Type B pancreatic cell (in vitro differentiated cells): ENCODE results near the gene DMRT3. TPM values are rescaled to one million over a fixed set of nuclear protein-coding genes. Genes with fewer than 3 reads are reported as not detected.
A peak's percentile ranks its signal among the peaks of the same experiment; 100 is the strongest.

Source experiments
- DNase-seq: peaks from one replicate; pipeline ENCODE4 v3.0.0; 2021; ENCODE audit warnings: mixed read lengths; ENCODE audit not compliant: unreplicated experiment; ENCODE audit errors: extremely low spot score
- H3K27ac Mint-ChIP-seq: 2 replicates; pipeline ENCODE4 v1.8.0; 2021; ENCODE audit warnings: mild to moderate bottlenecking, mixed read lengths
- H3K27me3 Mint-ChIP-seq: 2 replicates; pipeline ENCODE4 v1.8.0; 2021; ENCODE audit warnings: mixed read lengths
- H3K36me3 Mint-ChIP-seq: 2 replicates; pipeline ENCODE4 v1.8.0; 2021; ENCODE audit warnings: mixed read lengths
- H3K4me1 Mint-ChIP-seq: one replicate; pipeline ENCODE4 v1.8.0; 2021; ENCODE audit warnings: mixed read lengths; ENCODE audit not compliant: unreplicated experiment
- H3K4me3 Mint-ChIP-seq: 2 replicates; pipeline ENCODE4 v1.8.0; 2021; ENCODE audit warnings: mild to moderate bottlenecking, mixed read lengths
- H3K9me3 Mint-ChIP-seq: 2 replicates; pipeline ENCODE4 v1.8.0; 2021; ENCODE audit warnings: mixed read lengths
- CTCF ChIP-seq: fragments of 200-600 bp; sonication (generic); conservative IDR thresholded peaks from 2 replicates; pipeline ENCODE4 v1.5.0; 2021; ENCODE audit warnings: antibody characterized with exemption, mild to moderate bottlenecking
- total RNA-seq: library from RNA; stranded (reverse); gene quantifications from 2 replicates; pipeline ENCODE4 v1.2.1, GENCODE V29; 2021; ENCODE audit warnings: low replicate concordance

DMRT3 gene
- total RNA-seq, 1 donor from 2014 or later: 0.80 TPM

DNA sequence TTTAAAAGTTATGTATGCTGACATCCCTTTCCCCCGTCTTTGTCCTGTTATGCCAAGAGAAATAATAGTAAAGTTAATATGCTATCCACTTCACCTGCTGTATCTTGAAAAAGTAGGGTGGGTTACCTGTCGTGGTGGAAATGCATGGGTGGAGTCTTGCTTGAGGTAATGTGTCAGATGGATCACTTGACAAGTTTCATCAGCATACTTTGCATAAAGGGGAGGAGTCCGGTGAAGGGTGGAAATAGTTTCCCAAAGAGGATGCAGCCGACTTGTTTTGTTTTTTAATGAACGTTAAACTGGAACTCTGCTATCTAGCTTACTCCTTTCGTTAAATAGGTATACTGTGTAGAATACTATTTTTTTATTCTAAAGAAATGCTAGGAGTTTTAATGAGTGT lies 9.0 kb upstream of the DMRT3 start:
- no peak for TF ChIP-seq CTCF
- no peak for DNase-seq
- Mint-ChIP-seq H3K27ac (peak overlapping the region; percentile 20), H3K4me3 (peak overlapping the region; percentile 77), H3K36me3 (no peaks in the 10 kb centered on the region), H3K4me1 (peaks cover 15% of the 10 kb centered on the region), H3K9me3 (no peaks in the 10 kb centered on the region), H3K27me3 (peaks cover 95% of the 10 kb centered on the region)

DNA sequence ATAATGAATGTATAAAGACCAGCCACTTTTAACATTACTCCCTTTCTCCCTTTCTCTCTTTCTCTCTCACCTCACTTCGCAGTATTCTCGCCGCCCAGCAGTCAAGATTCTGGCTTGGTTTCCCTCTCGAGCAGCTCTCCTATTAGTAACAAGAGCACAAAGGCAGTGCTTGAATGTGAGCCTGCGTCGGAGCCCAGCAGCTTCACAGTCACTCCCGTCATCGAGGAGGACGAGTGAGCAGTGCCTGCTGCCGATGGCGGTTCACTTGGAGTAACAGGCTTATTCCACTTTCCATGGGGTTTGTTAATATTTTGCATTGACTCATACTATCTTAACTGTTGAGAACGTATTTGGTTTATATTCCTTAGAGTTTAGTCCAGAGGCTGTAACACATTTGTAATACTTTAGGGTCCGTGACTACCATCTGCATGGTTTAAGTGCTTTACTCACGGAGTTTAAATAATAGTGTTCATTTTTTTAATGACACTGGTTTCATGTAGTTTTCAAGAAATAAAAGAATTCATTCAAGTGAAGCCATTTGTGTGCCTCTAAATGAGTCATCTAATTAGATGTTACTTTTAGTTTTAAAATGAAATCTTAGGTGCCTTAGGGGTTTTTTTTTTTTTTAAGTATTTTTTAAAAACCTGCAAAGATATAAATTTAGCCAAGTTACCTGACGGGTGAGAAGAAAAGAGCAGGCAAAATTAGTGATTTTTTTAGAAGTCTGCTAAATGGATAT lies 8.4 kb upstream of the DMRT3 start:
- Mint-ChIP-seq H3K4me1 (peaks cover 15% of the 10 kb centered on the region), H3K9me3 (no peaks in the 10 kb centered on the region), H3K4me3 (peak overlapping the region; percentile 77), H3K27me3 (peaks cover 95% of the 10 kb centered on the region), H3K36me3 (no peaks in the 10 kb centered on the region), H3K27ac (peak overlapping the region; percentile 20)
- no peak for TF ChIP-seq CTCF
- DNase-seq: no peak

- Mint-ChIP-seq H3K4me3 (peak overlapping the region; percentile 54), H3K36me3 (no peaks in the 10 kb centered on the region), H3K9me3 (no peaks in the 10 kb centered on the region), H3K4me1 (peaks cover 17% of the 10 kb centered on the region), H3K27ac (no peak overlapping the region), H3K27me3 (peaks cover 95% of the 10 kb centered on the region)
- TF ChIP-seq CTCF: no peak
- DNase-seq: no peak
Measured at GRCh38 chr9:969310-970150, 6.9 kb upstream of the DMRT3 start.

DNA sequence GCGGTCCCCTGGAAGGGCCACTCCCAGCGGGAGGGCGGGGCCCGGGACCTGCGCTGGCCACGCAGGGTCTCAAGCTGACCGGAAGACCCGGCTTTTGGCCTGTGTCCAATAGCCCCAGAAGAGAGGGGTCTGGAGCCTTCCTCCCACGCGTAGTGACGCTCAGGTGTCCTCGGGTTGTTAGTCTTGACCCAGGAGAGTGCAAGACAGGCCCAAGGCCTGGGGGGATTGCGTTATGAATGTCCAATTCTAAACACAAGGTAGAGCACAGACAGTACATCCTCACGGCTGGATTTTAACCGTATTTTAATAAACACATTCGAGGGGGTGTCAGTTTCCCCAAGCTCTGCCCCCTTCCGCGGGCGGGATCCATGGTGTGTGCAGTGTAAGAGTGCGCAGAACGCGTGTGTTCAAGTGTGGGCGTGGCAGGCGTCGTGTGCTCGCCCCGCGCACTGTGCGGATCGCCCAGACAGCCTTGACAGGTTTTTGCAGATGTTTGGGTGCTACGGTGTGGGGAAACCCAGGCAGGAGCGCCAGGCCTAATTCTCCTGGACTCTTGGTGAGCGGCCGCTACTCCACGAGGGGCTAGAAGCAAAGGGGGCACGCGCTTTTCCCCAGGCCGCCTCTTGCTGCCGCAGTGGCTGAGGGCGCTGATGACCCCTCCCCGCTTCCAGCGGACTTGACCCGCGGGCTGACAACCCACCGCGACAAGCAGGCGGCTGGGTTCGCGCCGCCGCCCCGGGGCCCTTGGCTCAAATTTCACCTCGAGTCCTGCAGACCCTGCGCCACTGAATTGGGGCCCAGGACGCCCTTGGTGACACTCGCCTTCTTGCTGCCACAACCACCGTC lies 6.1 kb upstream of the DMRT3 start:
- Mint-ChIP-seq H3K36me3 (no peaks in the 10 kb centered on the region), H3K4me3 (peak overlapping the region; percentile 78), H3K27ac (peak overlapping the region; percentile 24), H3K9me3 (no peaks in the 10 kb centered on the region), H3K4me1 (peaks cover 14% of the 10 kb centered on the region), H3K27me3 (peaks cover 95% of the 10 kb centered on the region)
- DNase-seq: no peak
- no peak for TF ChIP-seq CTCF

- Mint-ChIP-seq H3K27ac (peak overlapping the region; percentile 23), H3K4me1 (peaks cover 21% of the 10 kb centered on the region), H3K4me3 (peak overlapping the region; percentile 77), H3K36me3 (no peaks in the 10 kb centered on the region), H3K27me3 (peaks cover 89% of the 10 kb centered on the region), H3K9me3 (no peaks in the 10 kb centered on the region)
- no peak for DNase-seq
- no peak for TF ChIP-seq CTCF
Measured at GRCh38 chr9:971901-972500, 4.5 kb upstream of the DMRT3 start.
